NCI-H748 treated with DMSO at 0.1 percent for 48 hours (cell line): ENCODE measurements around the gene TBPL1.

Experiments used
- DNase-seq: peaks from one replicate; lab custom pipeline; 2025; lab: John Stamatoyannopoulos, UW

The TBPL1 gene

DNA sequence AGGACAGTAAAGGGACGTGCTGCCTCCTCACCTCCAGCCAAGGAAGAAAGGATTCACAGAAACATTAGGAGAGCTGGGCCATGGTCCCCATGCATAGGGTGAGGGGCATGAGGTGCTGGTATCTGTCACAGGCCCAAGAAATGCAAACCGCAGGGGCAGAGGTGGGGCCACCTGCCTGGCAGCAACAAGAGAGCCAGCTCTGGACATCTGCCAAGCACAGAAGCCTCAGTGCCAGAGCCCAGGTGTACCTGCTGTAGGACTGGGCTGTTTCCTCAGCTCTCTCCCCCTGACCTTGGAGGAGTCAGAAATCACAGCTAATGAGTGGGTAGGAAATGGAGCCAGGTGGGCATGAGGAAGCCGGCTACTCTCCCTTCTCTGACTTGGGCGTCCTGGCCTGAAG, 54.1 kb downstream of the TBPL1 start:
- peak; percentile 47 for DNase-seq

DNA sequence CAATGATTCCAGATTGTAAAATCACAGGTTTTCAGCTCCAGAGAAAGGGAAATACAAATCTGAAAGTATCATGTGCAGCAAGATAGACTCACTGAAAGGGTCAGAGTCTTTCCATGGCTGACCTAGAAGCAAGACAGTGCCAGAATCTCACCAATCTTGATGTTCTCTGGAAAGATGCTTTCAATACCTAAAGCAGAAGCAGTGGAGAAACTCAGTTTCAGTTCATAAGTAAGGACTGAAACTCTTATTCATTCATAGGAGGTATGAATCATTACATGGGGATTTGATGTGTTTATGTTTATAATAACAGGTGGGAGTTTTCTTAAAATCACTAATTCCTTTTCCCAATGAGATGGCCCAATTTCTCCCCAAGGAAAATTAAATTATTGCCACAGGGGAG, 56.9 kb downstream of the TBPL1 start:
- no peak for DNase-seq

DNA sequence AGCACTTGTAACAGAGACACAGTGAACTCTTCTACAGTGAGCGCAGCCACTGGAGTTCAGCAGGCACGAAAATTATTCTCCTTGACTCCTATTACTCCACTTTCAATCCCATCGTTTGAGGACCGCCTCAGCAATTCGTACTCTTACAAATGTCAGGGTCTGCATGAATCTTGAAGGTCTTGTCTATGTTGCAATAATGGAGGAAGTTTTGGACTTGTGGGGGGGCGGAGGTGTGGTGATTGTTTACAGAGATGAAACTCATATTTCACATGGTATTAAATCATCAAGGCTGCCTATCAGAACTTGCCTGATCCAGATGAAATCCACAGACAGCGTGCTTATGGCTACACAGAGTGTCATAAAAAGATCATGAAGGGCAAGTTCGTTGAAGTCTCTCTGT, 57.4 kb downstream of the TBPL1 start:
- no peak for DNase-seq

DNA sequence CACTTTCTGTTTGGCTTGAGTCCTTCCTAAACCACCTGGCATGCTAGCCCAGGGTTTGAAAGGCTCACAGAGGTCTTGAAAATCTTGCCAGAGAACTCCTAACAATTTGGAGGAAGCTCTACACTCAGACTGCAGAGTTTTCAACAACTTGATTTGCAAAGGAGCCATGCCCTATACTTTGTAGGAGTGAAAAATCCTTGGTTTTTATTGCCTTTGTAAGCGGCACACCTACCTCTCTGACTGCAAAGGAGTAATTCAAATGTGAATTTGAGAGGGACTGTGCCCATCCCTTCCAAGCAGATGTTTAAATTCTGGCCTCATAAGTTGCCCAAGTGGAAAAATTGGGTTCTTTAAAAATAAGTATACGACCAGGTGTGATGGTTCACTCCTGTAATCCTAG, 58.0 kb downstream of the TBPL1 start:
- no peak for DNase-seq

DNA sequence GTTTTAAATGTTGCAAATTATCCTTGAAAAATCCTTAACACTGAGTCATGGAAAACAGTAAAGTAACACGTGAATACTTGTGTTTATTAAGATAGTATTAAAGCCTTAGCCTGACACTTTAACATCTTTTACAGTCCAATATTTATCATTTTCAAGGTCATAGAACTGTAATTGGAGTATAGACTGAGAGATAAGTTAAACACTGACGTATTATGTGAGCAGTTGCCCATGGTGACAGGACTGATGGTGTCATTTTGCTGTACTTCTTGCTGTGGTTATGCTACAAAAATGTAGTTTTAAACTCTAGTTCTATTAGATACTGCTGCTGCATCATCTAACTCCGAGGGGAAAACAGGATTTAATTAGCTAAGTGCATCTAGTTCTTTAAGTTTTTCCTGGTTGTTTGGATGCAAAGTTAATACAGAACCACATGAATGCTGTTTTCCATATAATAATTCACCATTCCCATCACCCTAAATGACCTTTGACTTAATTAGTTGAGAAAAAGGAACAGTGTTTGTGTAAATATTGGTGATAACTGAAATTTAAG, 61.6 kb downstream of the TBPL1 start:
- DNase-seq, result no peak

DNA sequence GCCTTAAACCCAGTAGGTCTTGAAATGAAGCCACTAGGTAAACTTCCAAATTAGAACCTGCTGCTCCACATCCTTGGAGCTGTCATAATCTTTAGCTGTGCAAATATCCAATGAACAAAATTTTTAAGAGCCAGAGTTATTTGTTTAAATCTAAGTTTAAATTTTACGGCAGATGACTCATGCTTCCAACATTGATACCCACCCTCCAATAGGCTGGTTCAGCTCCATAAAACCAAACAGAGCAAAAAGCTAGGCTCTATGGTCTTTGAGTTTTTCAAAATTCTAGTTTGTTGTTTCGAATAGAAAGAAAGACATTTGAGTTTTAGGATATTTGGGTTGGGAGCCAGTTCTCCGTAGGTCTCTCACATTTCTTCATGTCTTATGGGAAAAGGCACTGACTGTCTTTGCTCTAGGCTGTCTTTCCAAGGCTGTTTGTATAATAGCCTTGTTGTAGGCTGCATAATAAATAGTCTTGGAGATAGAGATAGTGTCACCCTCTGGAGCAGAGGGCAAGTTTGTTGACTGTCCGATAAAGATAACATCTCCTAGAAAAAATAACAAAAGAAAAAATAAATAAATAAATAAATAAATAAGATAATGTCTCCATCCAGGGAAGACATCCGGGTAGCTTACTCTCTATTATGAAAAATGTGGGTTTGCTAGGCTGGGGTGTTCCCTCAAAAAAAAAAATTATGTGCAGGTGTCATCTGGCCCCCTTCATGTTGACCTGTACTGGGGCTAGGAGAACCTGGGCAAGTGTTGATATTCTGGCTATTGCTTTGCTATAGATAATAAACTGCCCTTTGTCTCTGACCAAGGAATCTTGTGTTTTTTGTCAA, 62.9 kb downstream of the TBPL1 start:
- no peak for DNase-seq

DNA sequence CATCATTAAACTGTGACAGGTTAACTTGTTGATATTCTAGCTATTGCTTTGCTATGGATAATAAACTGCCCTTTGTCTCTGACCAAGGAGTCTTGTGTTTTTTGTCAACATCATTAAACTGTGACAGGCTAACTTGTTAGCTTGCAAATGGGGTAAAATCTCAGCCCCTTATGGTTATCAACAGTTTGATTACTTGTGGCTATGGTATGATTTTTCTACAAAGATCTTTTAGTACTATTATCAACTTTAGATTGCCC, 63.5 kb downstream of the TBPL1 start:
- DNase-seq, result no peak

DNA sequence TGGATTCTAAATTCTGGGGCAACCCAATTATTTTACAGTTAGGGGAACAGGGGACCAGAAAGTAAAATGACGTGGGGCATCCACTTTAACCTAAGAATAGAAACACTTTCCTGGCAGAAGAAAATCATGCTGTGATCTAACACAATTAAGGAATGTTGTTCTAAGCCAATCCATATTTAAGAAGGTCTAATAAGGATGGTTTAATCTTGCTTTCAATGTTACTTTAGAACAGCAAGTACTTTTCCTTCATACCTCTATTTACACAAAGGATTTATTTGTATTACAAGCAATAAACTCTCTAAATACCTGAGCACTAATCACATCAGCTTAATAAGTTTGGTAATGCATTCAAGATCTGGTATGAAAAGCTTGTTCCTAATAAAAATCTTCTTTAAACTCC, 67.0 kb downstream of the TBPL1 start:
- DNase-seq, result no peak

DNA sequence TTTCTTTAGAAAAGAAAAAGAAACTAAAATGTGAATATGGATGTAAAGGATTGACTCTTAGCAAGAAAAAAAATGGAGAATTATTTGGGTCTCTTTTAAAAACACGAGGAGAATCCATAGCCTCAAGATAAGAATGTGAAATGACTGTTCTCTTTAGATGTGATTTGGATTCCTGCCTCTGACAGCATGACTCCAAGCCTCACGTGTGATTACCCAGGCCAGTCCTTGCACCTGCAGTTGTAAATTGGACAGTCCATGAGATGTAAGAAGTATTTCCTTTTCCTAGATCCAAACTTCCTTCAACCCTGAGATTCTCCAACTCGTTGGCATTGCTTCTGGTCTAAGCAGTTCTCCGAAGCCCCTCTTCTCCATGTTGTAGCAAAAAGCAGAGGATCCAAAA, 67.5 kb downstream of the TBPL1 start:
- DNase-seq, result no peak

DNA sequence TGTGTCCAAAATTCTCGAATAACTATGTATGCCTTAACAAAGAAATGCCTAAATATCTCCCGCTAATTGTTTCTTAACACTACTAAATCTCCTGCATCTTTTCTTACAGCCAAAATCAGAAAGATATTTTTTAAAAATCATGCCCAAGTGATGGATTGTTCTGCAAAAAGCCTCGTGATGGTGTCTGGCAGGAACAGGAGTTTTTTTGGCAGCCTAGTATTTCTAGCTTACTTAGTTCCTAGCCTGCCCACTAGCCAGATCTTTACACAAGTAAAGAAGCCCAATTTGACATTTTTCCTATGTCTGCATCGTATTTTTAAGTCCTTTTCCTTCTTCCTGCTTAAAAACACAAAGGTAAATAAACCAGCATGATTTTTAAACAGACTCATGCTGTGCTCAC, 67.9 kb downstream of the TBPL1 start:
- no peak for DNase-seq

DNA sequence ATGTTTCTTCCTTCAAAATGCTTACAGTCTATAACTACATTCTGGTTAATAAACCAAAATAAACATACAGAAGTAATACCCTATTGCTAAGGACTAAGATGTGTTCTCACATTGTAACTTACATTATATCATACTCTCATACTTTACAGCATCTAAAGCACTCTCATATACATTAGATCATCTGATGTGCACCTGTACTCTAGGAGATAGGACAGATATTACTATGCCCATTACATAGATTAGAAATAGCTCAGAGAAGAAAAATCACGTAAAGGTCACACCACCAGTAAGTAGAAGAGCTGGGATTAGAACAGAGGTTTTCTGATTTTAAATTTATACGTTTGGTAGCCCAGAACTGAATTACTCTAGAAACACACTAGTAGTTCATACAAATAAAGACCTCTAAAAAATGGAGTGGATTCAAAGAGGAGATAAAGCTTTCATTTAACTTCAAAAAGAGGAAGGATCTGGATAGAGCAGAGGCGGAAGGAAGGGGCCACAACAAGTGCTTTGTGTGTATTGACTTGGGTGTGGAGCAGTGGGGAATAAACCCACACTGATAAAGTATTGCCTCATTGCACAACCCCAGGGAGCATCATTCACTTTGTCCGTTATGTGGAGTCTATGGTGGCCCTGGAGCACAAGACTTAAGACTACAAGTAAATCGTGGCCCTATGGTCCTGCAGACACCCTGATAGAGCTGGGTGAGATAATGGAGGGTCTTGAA, 68.5 kb downstream of the TBPL1 start:
- DNase-seq, result no peak

DNA sequence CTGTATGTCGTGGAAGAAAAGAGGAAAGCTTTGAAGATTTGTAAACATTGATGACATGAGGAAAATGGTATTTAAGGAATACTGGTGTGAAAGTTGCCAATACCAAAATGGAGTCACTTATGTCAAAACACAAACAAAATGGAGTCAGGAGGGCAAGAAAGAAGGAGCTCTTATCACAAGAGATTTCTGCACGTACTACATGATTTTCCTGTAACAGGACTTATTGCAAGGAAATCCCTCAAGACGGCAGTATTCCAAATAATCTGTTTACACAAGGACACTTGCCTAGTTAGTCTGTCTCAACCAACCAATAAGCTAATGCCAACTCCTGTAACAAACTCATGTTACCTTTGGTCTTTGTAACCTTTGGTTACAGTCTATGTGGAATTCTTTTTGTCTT, 69.6 kb downstream of the TBPL1 start:
- DNase-seq, result no peak

DNA sequence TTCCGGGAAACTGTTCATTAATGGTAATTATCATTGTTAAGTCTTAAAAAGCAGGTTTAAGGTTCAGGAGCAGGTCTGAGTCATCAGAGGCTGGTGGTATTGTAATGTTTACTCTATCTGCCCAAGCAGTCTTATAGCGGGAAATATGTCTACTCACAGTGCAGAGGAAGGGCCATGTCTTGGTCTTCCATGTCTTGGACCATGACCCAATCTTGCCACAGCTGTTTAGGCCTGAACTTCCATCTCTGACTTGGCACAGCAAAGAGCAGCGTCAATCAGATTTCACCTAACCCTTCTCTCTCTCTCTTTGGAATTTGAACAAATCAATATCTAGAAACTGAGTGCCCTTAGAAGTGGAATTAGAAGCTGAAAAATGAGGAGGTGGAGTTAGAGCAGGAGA, 73.6 kb downstream of the TBPL1 start:
- no peak for DNase-seq

DNA sequence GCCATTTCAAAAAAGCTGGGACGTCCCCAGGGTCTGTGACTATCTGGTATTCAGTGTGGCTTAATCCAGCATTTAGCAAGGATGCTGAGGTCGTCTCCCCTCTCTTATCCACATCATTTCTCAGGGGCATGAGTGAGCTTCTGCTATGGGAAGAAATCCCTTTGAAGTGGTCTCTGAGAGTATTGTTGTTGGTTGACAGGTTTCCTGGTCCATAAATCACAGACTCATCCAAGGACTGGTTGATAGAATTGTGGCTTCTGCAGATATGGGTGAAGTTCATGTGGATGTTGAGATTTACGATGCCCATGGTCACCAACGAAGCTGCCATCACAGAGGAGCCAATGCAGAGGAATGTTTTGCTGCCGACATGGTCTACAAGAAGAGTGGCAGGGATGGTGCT, 75.4 kb downstream of the TBPL1 start:
- no peak for DNase-seq

DNA sequence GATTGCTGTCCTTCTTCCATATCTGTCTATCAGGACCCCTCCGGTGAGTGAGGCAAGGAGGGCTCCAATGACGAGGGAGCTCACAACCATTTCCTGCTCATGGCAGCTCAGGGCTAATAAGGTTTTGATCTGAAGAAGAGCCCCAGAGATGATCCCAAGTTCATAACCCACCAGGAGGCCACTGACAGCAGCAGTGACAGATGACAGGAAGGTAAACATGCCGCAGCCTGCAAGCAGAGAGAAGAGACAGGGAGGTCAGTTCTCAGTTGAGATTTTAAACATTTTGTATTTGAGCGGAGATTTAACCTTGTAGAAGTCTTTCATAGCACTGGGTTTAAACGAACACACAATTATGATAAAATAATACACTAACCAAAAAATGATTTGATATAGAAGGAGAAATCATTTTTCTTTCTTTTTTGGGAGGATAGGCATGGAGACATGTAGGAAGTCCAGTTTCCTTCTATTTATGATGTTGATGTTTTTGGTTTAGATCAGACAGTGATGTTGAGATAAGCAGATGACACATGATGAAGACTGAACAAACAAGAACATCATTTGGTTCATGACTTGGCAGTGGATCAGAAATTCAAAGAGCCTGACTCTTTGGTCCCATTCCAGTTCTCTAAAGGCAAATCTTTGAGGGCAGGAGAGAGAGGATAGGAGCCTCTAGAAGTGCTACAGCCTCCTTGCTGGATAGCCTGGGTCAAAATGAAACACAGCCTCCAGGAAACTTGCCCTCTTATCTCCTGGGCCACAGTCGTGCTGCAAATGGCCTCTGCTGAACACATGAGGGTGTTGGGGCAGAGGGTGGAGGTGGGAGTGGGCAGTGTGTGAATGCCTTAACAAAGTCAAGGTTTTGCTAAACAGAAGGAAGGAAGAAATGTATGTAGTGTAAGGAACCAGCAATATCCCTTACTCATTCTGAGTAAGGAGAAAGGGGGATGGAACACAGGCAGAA, 76.8 kb downstream of the TBPL1 start:
- peak; percentile 16 for DNase-seq

DNA sequence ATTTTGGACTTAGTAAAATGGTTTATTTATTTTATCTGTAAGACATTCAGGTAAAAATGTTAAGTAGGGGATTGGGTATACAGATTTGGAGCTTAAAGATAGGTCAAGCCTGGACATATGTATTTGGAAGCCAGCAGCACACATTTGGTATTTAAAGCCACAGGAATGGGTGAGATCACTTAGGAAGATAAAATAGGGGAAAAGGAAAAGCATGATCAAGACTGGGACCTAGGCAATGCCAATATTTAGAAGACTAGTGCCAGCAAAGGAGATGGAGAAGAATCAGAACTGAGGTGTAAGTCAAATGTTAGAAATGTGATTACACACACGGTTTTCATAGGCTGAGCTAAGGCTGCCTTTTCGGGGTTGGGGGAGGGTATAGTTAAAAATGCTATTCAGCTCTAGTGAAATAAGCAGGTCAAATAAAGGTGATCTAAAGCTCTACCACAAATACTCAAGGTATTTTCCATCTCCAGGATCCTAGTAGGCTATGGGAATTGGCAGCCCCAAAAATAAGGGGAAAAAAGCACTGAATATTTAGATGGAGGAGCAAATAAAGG, 78.8 kb downstream of the TBPL1 start:
- DNase-seq, result no peak

DNA sequence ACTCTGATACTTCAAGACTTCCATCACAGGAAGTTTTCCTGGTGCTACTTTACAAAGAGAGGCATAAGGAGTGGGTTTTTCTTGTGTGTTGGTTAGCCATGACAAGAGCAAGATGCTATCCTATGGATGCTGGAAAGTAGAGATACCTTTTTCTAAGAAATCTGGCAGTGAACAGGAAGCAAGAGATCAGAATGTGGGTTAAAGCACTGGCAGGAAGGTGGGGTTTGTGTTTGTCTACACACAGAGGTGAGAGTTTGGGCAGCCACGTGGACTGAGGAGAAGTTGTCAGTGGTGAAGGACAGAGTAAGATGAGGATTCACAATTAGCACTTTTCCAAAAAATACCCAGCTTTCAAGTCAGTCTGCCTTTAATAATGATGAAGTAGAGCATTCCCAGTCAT, 81.5 kb downstream of the TBPL1 start:
- DNase-seq, result no peak

DNA sequence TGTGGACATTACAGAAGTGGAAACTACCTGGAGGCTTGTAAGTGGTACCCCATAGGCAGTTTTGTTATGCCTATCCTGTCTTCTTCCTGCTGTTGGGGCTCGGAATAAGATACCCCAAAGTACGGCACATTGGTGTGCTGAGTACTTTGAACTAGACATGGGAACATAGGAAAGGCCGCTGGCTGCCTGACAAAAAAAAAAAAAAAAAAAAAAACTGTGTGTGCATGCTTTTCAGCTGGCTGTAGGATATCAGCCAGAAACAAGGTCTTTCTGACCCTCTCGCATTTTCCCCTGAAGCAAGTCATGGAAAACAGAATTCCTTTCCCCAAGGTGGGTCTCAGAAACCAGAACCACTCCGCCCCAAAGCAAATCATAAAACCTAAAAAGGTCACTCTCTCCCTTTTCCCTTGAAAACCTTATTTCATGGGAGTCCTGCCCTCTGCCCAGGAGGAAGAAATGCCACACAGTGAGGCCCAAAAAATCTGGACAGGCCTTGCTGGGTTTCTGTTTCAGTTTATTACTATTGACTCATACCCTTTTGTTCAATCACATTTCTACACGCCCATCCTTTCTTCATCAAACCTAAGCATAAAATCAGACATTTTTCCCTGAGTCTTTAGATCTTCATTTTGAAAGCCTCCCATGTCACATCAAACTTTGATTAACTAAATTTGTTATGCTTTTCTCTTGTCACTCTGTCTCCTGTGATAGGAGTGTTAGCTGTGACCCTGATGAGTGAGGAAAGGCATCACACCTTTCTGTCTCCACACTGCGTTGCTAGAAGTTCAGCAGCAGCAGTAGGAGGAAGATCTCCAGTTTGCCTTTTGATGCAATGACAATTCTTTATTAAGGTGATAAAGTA, 82.2 kb downstream of the TBPL1 start:
- peak; percentile 72 for DNase-seq

DNA sequence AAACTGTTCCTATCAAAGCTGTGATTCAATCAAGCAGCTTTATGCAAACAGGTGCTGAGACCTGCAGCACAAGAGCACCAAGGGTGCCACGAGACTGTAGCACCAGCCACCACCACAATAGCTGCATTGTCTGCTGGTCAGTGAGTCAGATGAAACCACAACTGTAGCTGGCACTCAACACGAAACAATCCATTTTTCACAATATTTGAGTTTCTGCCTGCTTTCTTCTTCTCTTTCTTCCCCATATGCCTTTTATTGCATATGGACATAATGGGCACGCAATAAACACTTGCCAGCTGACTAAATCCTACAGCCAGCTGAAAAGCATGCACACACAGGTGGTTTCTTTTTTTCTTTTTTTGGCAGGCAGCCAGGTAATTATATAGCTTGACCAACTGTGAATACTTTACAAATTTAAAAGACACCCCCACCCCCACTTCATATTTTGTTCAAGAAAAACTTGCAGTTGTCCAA, 82.8 kb downstream of the TBPL1 start:
- peak; percentile 97 for DNase-seq

DNA sequence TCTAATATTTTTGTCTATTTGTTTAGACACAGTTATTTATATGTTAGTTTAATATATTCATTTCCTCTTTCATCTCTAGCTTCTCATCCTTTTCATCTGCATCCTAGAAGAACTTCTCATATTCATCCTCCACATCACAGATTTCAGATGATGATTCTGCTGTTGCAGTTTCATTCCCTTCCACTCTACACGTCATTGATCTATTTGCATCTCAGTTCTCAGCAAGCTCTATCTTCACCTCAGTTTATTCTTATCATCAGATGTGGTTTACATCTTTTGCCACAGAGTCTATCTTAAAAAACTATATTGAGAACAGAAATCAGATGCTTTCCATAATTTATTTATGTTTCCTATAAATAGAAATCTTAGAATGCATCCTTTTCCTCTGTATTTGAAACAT, 86.1 kb downstream of the TBPL1 start:
- no peak for DNase-seq
